GM21786 (cell line): ENCODE data around the gene CASP3.
"Not testable (repeated sequence)": the region's sequence is repeated elsewhere in the genome, so short reads cannot be mapped to it uniquely, and the experiment has no call there.

Source experiments
- ATAC-seq: cut with Tn5 transposase; IDR thresholded peaks from one replicate; pipeline ENCODE4 v1.9.1; 2021; ENCODE audit not compliant: unreplicated experiment

Gene CASP3

GRCh38 chr4:184598753-184599491 lies 50.3 kb downstream of the CASP3 start:
- no peak for ATAC-seq

GRCh38 chr4:184596617-184597185 lies 52.5 kb downstream of the CASP3 start:
- no peak for ATAC-seq

- ATAC-seq = no peak
Measured at GRCh38 chr4:184596044-184596616, 53.1 kb downstream of the CASP3 start.

GRCh38 chr4:184595430-184595829 lies 53.8 kb downstream of the CASP3 start:
- ATAC-seq = no peak

GRCh38 chr4:184593461-184593860 lies 55.8 kb downstream of the CASP3 start:
- no peak for ATAC-seq

GRCh38 chr4:184591747-184592270 lies 57.4 kb downstream of the CASP3 start:
- not testable (repeated sequence) for ATAC-seq

GRCh38 chr4:184591070-184591677 lies 58.1 kb downstream of the CASP3 start:
- no peak for ATAC-seq

- ATAC-seq = no peak
Measured at GRCh38 chr4:184590196-184590595, 59.1 kb downstream of the CASP3 start.

GRCh38 chr4:184588893-184589292 lies 60.4 kb downstream of the CASP3 start:
- no peak for ATAC-seq

- ATAC-seq = no peak
Measured at GRCh38 chr4:184587701-184588100, 61.5 kb downstream of the CASP3 start.

GRCh38 chr4:184587221-184587620 lies 62.0 kb downstream of the CASP3 start:
- ATAC-seq = no peak

GRCh38 chr4:184583738-184584502 lies 65.3 kb downstream of the CASP3 start:
- ATAC-seq = peak; percentile 52
